Neutrophil (primary cell): ENCODE data around the gene PTPRN2.

Experiments
- H3K27ac ChIP-seq: fragments of 200-600 bp; sonication (generic); 2 replicates; pipeline ENCODE4 v1.5.1; 2016; ENCODE audit warnings: mild to moderate bottlenecking, moderate library complexity
- H3K27me3 ChIP-seq: fragments of 200-600 bp; sonication (generic); 2 replicates; pipeline ENCODE4 v1.6.0; 2016; ENCODE audit warnings: mild to moderate bottlenecking
- H3K36me3 ChIP-seq: fragments of 200-600 bp; sonication (generic); 2 replicates; pipeline ENCODE4 v1.5.1; 2017
- H3K4me1 ChIP-seq, 2 experiments: fragments of 200-600 bp in 1 of 2; sonication (generic) in 1 of 2; 1 replicate in 1 of 2; 2 replicates in 1 of 2; pipeline versions ENCODE4 v1.5.1 to v1.6.1; 2013 to 2016; ENCODE audit warnings: low read depth in 1 of 2, low read length in 1 of 2, mild to moderate bottlenecking in 1 of 2, moderate library complexity in 1 of 2; ENCODE audit not compliant: control insufficient read depth in 1 of 2, insufficient read depth in 1 of 2
- H3K4me3 ChIP-seq, 2 experiments: fragments of 200-600 bp in 1 of 2; sonication (generic) in 1 of 2; 1 replicate in 1 of 2; 2 replicates in 1 of 2; pipeline ENCODE4 v1.5.1; 2013 to 2016; ENCODE audit warnings: low read depth in 1 of 2, low read length in 1 of 2, mild to moderate bottlenecking in 1 of 2, moderate library complexity in 1 of 2
- H3K9me3 ChIP-seq: fragments of 200-600 bp; sonication (generic); 2 replicates; pipeline ENCODE4 v1.5.1; 2016
- TF ChIP-seq, protein P1 (sequence below): fragments of 200-600 bp; sonication (generic); IDR thresholded peaks from 2 replicates; pipeline ENCODE4 v1.5.1; 2016; ENCODE audit warnings: antibody characterized with exemption

PTPRN2 gene

GRCh38 chr7:157515342-157516041 lies 1072.1 kb downstream of the PTPRN2 start:
- Histone ChIP-seq H3K4me3 (no peak overlapping the region), H3K9me3 (no peaks in the 10 kb centered on the region), H3K27ac (no peak overlapping the region), H3K4me1 (no peaks in the 10 kb centered on the region), H3K27me3 (peaks cover 12% of the 10 kb centered on the region), H3K36me3 (no peaks in the 10 kb centered on the region)
- TF ChIP-seq, protein P1, sequence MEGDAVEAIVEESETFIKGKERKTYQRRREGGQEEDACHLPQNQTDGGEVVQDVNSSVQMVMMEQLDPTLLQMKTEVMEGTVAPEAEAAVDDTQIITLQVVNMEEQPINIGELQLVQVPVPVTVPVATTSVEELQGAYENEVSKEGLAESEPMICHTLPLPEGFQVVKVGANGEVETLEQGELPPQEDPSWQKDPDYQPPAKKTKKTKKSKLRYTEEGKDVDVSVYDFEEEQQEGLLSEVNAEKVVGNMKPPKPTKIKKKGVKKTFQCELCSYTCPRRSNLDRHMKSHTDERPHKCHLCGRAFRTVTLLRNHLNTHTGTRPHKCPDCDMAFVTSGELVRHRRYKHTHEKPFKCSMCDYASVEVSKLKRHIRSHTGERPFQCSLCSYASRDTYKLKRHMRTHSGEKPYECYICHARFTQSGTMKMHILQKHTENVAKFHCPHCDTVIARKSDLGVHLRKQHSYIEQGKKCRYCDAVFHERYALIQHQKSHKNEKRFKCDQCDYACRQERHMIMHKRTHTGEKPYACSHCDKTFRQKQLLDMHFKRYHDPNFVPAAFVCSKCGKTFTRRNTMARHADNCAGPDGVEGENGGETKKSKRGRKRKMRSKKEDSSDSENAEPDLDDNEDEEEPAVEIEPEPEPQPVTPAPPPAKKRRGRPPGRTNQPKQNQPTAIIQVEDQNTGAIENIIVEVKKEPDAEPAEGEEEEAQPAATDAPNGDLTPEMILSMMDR, result no peak

DNA sequence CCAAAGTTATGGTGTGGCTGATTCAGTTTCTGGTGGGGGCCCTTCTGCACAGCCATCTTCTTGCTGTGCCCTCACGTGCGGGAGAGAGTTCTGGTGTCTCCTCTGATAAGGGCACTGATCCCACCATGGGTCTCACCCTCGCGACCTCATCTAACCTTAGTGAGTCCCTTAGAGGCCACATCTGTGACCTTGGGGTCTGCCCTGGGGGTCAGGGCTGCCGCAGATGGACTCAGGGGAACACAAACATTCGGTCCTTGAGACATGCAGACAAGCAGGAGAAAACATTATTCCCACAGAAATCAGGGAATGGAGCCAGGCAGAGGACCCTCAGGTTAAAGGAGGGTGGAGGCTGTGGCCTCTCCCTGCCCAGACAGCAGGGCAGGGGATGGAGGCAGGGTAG lies 1072.9 kb downstream of the PTPRN2 start:
- no peaks in the 10 kb centered on the region for H3K36me3 ChIP-seq
- H3K27me3 ChIP-seq, result peaks cover 12% of the 10 kb centered on the region
- no peak overlapping the region for H3K27ac ChIP-seq
- no peak overlapping the region for H3K4me3 ChIP-seq
- no peaks in the 10 kb centered on the region for H3K9me3 ChIP-seq
- TF ChIP-seq, protein P1, result no peak
- H3K4me1 ChIP-seq, result no peaks in the 10 kb centered on the region

DNA sequence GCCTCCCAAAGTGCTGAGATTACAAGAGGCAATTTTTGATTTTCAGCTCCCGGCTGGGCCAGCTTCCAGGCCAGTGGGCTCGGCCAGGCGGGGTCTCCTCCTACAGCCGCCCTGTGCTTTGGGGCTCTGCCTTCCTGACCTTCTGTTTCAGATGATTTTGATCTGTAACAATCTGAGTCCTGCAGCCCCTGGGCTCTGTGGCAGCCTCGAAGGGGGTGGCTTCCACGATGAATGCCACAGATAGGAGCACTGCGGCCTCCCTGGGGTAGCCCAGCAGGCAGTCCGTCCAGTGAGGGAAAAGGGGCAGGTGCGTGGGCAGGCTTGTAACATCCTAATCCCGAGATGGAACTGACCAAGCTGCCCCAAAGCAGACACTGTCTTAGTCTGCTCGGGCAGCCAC lies 1073.3 kb downstream of the PTPRN2 start:
- Histone ChIP-seq H3K27ac (no peak overlapping the region), H3K4me1 (no peaks in the 10 kb centered on the region), H3K9me3 (no peaks in the 10 kb centered on the region), H3K36me3 (no peaks in the 10 kb centered on the region), H3K4me3 (no peak overlapping the region), H3K27me3 (peaks cover 16% of the 10 kb centered on the region)
- TF ChIP-seq, protein P1, result no peak

- TF ChIP-seq, protein P1, result no peak
Measured at GRCh38 chr7:157513682-157514081, 1073.9 kb downstream of the PTPRN2 start.

DNA sequence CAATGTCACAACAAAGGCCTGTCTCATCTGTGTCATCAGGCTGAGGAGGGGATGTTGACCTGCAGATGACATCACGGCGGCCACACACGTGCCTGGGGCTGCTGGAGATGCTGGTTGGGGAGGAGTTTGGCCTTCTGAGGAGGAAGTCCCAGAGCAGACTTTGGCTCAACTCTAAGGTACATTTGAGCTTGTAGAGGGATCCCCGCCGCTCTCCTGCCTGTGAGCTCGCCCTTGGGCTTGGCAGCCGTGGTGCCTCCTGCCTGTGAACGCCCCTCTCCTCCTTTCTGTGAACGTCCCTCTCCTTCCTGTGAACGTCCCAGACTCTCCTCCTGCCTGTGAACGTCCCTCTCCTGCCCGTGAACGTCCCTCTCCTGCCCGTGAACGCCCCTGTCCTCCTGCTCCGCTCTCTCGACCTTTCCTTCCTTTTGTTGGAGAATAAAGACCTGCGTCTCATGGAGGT lies 1074.4 kb downstream of the PTPRN2 start:
- Histone ChIP-seq H3K9me3 (no peaks in the 10 kb centered on the region), H3K36me3 (no peaks in the 10 kb centered on the region), H3K27me3 (peaks cover 24% of the 10 kb centered on the region), H3K4me3 (no peak overlapping the region), H3K4me1 (peaks cover 4 to 6% of the 10 kb centered on the region in 2 experiments), H3K27ac (no peak overlapping the region)
- TF ChIP-seq, protein P1, result no peak

More at GRCh38 chr7:157513682-157514081, 1073.9 kb downstream of the PTPRN2 start:
- Histone ChIP-seq H3K4me1 (peaks cover 0 to under 1% of the 10 kb centered on the region in 2 experiments), H3K27me3 (peaks cover 19% of the 10 kb centered on the region), H3K27ac (no peak overlapping the region), H3K9me3 (no peaks in the 10 kb centered on the region), H3K4me3 (no peak overlapping the region), H3K36me3 (no peaks in the 10 kb centered on the region)
